ENCODE measurements around the gene DNAJB8.

The DNAJB8 gene

DNA sequence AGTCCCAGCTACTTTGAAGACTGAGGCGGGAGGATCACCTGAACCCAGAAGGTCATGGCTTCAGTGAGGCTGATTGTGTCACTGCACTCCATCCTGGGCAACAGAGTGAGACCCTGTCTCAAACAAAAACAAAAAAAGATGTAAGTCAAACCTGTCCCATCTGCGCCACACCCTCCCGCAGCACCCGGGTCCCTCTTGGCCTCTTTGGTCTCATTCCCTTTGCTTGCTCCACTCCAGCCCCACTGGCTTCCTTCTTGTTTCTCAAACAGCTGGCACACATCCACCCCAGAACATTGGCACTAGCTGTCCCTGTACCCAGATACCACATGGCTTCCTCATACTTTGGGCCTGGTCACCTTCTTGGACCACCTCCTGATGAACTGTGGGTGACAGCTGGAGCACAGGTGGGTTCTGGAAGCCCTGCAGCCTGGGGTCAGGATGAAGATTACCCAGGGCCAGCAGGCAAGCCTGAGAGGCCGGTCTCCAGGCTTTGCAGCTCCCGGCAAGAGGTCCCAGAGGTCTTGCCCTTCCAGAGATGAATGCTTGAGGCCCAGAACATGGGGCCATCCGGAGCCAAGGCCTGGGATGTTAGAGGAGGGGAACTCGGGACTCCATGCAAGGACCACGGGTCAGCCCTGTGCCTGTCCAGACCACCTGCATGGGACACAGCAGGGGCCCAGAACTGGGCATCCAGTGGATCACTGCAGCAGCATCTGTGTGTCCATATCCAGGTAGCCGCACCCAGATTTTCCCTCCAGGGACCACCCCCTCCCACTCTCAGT, 37.3 kb upstream of the DNAJB8 start:
- TF ChIP-seq, protein P1, sequence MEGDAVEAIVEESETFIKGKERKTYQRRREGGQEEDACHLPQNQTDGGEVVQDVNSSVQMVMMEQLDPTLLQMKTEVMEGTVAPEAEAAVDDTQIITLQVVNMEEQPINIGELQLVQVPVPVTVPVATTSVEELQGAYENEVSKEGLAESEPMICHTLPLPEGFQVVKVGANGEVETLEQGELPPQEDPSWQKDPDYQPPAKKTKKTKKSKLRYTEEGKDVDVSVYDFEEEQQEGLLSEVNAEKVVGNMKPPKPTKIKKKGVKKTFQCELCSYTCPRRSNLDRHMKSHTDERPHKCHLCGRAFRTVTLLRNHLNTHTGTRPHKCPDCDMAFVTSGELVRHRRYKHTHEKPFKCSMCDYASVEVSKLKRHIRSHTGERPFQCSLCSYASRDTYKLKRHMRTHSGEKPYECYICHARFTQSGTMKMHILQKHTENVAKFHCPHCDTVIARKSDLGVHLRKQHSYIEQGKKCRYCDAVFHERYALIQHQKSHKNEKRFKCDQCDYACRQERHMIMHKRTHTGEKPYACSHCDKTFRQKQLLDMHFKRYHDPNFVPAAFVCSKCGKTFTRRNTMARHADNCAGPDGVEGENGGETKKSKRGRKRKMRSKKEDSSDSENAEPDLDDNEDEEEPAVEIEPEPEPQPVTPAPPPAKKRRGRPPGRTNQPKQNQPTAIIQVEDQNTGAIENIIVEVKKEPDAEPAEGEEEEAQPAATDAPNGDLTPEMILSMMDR (IDR thresholded peaks at IDR 0.05; ENCODE audit: low read depth, low read length): no peak
- DNase-seq (ENCODE audit: extremely low read depth, low read depth): no peak

DNA sequence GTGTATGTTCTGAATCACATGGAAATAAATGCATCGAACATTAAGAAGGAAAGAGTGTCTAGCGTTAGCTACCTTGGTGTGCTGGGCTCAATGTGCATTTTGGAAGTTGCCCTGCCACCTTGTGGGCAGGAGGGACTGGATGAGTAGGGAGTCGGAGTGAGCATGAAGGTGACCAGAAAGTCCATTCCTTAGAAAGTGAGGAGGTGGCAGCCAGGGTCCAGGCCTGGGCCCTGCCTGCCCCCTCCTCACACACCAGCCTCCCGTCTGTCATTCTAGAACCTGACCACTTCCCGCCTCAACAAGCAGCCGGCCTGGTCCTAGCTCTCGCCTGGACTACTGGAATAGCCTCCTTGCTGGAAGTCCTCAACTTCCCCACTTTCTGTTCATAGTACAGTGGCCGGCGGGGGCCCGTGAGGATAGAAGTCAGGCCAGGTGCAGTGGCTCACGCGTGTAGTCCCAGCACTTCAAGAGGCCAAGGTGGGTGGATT, 36.5 kb upstream of the DNAJB8 start:
- TF ChIP-seq, protein P1 (IDR thresholded peaks at IDR 0.05; ENCODE audit: low read depth, low read length): no peak; the same call in none of the 2 replicates
- no peak for DNase-seq (ENCODE audit: extremely low read depth, low read depth)

DNA sequence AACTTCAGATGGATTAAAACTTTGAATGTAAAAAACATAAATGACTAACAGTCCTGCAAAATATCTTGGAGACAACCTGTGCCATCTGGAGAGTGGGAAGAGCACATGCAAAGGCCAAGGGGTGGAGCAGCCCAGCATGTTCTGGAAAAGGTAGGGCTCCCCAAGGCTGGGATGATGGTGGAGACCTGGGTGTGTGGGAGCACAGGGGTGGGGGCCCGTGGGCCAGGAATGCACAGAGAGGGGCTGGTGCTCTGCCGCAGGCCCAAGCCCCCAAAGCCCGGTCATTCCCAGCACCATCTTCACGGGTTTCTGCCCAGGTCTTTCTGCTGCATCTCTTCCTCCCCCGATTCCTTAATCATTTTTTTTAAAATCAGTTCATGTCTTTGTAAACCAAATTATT, 36.0 kb upstream of the DNAJB8 start:
- TF ChIP-seq, protein P1 (IDR thresholded peaks at IDR 0.05; ENCODE audit: low read depth, low read length): no peak

DNA sequence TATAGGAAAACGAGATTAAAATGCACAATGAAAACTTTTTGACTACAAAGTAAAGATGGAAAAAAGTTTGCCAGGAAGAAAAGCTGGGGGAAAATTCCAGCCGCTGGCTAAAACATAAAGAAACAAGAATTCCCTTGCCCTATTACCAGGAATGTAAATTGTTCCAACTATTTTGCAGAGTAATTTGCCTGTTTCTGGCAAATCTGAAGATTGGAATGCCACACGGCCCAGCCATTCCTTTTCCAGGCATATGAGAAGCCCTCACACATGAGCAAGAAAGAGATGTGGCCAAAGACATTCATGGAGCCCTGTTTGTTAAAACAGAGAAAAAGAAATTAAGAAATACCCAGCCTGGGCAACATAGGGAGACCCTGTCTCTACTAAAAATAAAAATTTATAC, 34.7 kb upstream of the DNAJB8 start:
- TF ChIP-seq, protein P1 (IDR thresholded peaks at IDR 0.05; ENCODE audit: low read depth, low read length): no peak
- no peak for DNase-seq (ENCODE audit: extremely low read depth, low read depth)

More for the DNA sequence above, 36.0 kb upstream of the DNAJB8 start:
- no peak for DNase-seq (ENCODE audit: extremely low read depth, low read depth)

DNA sequence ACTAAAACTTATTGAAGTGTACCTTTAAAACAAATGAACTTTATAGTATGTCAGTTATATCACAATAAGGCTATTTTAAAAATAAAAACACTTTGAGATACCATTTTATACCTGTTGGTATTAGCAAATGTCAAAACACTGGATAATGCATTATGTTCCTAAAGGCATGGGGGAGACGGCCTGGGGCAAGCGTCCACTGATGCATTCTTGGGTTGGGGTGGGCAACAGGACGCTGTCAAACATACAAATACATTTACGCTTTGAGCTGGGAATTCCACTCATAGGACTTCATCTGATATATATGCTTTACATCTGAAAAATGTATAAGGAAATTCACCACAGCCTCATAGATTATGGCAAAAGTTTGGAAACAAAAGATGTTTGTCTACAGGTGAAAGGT, 33.9 kb upstream of the DNAJB8 start:
- TF ChIP-seq, protein P1 (IDR thresholded peaks at IDR 0.05; ENCODE audit: low read depth, low read length): no peak

DNA sequence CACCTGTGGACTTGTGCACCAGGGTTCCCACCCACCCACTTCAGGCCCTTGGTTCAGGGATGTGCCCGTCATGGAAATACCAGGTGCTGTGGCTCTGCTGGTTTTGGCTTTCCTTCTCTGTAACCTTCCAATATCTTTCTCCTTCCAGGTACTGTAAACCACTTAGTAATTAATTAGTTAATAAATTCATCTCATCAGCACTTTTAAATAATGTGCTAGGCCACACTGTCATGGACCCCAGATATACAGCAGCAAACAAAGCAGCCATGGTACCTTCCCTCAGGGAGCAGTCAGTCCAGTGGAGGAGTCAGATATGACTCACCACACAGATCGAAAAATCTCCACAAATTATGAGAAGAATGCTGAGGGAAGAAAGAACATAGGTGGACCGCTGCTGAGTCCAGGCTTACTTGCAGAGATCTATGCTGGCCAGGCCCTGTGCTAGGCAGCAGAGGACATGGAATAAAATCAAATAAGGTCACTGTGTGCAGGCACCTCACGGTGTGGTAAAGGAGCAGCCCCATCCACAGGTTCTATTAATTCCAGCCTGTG, 33.1 kb upstream of the DNAJB8 start:
- no peak for DNase-seq (ENCODE audit: extremely low read depth, low read depth)
- TF ChIP-seq, protein P1 (IDR thresholded peaks at IDR 0.05; ENCODE audit: low read depth, low read length): no peak

More for the DNA sequence above, 33.9 kb upstream of the DNAJB8 start:
- no peak for DNase-seq (ENCODE audit: extremely low read depth, low read depth)

DNA sequence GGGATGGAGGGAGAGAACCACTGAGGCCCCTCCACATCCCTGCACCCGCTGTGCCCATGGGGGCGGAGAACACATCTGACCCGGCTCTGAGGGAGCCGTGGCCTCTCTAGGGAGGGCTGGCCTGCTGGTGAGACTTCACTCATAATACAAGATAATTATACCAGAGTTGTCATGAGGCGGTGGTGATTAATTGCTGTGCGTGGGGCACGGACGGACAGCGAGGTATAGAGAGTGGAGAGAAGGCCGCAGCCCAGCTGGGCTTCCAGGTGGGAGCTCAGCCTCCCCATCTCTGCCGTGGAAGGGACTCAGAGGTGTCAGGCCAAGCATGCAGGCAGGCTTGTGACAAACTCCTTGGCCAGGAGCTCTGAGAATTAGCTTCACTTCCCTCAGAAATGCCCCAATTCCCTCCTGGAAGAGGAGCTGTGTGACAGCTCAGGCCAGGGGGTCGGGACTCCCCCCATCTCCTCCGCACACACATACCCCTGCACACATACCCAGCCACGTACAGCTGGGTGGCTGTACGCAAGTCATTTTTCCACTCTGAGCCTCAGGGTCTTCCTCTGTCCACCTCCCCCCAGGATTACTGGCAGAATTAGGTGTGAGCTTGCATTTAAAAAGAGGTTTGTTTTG, 32.3 kb upstream of the DNAJB8 start:
- DNase-seq (ENCODE audit: extremely low read depth, low read depth): no peak
- TF ChIP-seq, protein P1 (IDR thresholded peaks at IDR 0.05; ENCODE audit: low read depth, low read length): no peak

Data from AG09319 (cell line).